Upper lobe of right lung (tissue), 1 donor: Measurements from ENCODE around the gene PAN2. TPM values are rescaled to one million over a fixed set of nuclear protein-coding genes. Genes with fewer than 3 reads are reported as not detected.

Experiments used
- ATAC-seq: fragments of 200-7000 bp; cut with Tn5 transposase; one replicate; pipeline ENCODE4 v1.9.1; 2020; ENCODE audit warnings: mild to moderate bottlenecking, moderate library complexity
- DNase-seq: peaks from one replicate; pipeline ENCODE4 v3.0.0-alpha.2; 2020
- H3K27ac ChIP-seq: fragments of 200-600 bp; one replicate; pipeline ENCODE4 v1.8.0; 2022
- H3K27me3 ChIP-seq: fragments of 200-600 bp; one replicate; pipeline ENCODE4 v1.8.0; 2022; ENCODE audit warnings: mild to moderate bottlenecking
- H3K36me3 ChIP-seq: fragments of 200-600 bp; one replicate; pipeline ENCODE4 v1.8.0; 2022
- H3K4me1 ChIP-seq: fragments of 200-600 bp; one replicate; pipeline ENCODE4 v1.8.0; 2022
- H3K4me3 ChIP-seq: fragments of 200-600 bp; one replicate; pipeline ENCODE4 v1.8.0; 2022; ENCODE audit warnings: mild to moderate bottlenecking
- H3K9me3 ChIP-seq: fragments of 200-600 bp; one replicate; pipeline ENCODE4 v1.8.0; 2022
- intact Hi-C: fragments of 100-400 bp; cut with DNase I; formaldehyde crosslinking; loops from one replicate; pipeline ENCODE4 v1.11.0; 2022
- total RNA-seq: library from RNA; stranded (reverse); fragmentation: NEBNext Ultra II Directional; extraction: Animal tissue kit (Norgen Biotek cat#: 25700); gene quantifications from one replicate; pipeline ENCODE4 v1.2.1, GENCODE V29; 2021
- TF ChIP-seq, protein P1 (sequence below): fragments of 200-600 bp; IDR thresholded peaks from one replicate; pipeline ENCODE4 v1.8.0; 2022; ENCODE audit warnings: antibody characterized with exemption
- donor health status: DM: no; HTN: yes; CAD: no; lungs with severe emphysema.

The PAN2 gene
- total RNA-seq, 1 donor from 2014 or later: 84.4 TPM

- no peaks in the 10 kb centered on the region for H3K27me3 ChIP-seq
- TF ChIP-seq, protein P1, sequence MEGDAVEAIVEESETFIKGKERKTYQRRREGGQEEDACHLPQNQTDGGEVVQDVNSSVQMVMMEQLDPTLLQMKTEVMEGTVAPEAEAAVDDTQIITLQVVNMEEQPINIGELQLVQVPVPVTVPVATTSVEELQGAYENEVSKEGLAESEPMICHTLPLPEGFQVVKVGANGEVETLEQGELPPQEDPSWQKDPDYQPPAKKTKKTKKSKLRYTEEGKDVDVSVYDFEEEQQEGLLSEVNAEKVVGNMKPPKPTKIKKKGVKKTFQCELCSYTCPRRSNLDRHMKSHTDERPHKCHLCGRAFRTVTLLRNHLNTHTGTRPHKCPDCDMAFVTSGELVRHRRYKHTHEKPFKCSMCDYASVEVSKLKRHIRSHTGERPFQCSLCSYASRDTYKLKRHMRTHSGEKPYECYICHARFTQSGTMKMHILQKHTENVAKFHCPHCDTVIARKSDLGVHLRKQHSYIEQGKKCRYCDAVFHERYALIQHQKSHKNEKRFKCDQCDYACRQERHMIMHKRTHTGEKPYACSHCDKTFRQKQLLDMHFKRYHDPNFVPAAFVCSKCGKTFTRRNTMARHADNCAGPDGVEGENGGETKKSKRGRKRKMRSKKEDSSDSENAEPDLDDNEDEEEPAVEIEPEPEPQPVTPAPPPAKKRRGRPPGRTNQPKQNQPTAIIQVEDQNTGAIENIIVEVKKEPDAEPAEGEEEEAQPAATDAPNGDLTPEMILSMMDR: no peak
- no peak overlapping the region for H3K4me3 ChIP-seq
- no peaks in the 10 kb centered on the region for H3K9me3 ChIP-seq
- intact Hi-C loops: no loop called here
- DNase-seq (no peak), ATAC-seq (no peak)
- no peaks in the 10 kb centered on the region for H3K36me3 ChIP-seq
- peaks cover 10% of the 10 kb centered on the region for H3K4me1 ChIP-seq
- H3K27ac ChIP-seq: no peak overlapping the region
Measured at GRCh38 chr12:56374726-56375597, 41.2 kb upstream of the PAN2 start.

DNA sequence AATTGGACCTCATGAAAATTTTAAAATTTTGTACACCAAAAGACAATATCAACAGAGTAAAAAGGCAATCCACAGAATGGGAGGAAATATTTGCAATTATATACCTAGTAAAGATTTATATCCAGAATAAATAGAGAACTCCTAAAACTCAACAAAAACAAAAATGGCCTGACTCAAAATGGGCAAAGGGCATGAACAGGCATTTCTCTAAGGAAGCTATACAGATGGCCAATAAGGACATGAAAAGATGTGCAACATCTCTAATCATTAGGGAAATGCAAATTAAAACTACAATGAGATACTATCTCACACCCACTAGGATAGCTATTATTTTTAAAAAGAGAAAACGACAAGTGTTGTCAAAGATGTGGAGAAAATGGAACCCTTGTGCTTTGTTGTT lies 39.7 kb upstream of the PAN2 start:
- Histone ChIP-seq H3K27ac (no peak overlapping the region), H3K36me3 (no peaks in the 10 kb centered on the region), H3K27me3 (no peaks in the 10 kb centered on the region), H3K4me1 (peaks cover 10% of the 10 kb centered on the region), H3K9me3 (no peaks in the 10 kb centered on the region), H3K4me3 (no peak overlapping the region)
- intact Hi-C loops: no loop called here
- TF ChIP-seq, protein P1: no peak
- no peak for ATAC-seq
- no peak for DNase-seq

GRCh38 chr12:56366948-56367347 lies 33.1 kb upstream of the PAN2 start:
- TF ChIP-seq, protein P1: no peak
- Histone ChIP-seq H3K4me1 (no peaks in the 10 kb centered on the region), H3K36me3 (no peaks in the 10 kb centered on the region), H3K4me3 (no peak overlapping the region), H3K27me3 (no peaks in the 10 kb centered on the region), H3K27ac (no peak overlapping the region), H3K9me3 (no peaks in the 10 kb centered on the region)
- ATAC-seq (no peak), DNase-seq (no peak)
- intact Hi-C loops: no loop called here

DNA sequence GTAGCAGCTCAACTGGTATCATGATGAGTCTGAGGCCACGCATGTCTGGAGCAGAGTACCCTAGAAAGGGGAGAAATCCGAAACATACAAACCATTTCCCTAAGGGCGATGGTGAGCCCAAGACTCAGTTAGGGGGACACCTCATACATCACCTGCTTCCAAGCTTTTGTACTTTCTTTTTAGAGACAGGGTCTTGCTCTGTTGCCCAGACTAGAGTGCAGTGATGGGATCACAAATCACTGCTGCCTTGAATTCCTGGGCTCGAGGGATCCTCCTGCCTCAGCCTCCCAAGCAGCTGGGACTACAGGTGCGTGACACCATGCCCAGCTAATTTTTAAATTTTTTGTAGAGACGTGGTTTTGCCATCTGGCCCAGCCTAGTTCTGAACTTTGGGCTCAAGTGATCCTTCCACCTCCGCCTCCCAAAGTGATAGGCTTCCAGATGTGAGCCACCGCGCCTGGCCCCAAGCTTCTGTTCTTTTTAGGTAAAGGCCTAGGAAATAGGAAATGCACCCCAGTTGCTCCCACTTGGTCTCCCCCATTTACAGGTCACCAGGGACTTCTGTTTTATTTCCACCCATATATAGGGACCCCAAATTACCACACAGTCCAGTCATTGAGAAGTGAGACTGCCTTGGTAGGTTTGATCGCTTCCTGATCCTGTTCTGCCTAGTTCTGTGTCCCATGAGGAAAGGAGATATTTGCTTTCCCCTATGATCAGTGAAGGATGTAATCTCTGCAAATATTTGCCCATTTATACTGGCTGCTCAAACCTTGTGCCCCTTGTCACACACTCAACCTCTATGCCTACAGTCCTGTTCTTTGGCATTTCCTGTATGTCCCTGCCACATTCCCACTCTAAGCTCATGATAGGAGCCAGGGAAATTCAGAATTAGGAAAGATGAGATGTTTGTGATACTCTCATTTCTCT lies 28.6 kb upstream of the PAN2 start, which contains the start of gene APOF:
Gene APOF (minus strand): TSS at position 728 of the 930 bp plus-strand sequence. CDS start 112 bp downstream, at position 616.
- H3K4me3 ChIP-seq: no peak within 1 kb of the TSS
- H3K27ac ChIP-seq: no peak within 1 kb of the TSS
- H3K4me1 ChIP-seq: peaks cover 20% of the 10 kb centered on the region
- no peaks in the 10 kb centered on the region for H3K27me3 ChIP-seq
- ATAC-seq: no peak
- intact Hi-C loops: no loop called here
- no peaks in the 10 kb centered on the region for H3K36me3 ChIP-seq
- TF ChIP-seq, protein P1: no peak
- no peaks in the 10 kb centered on the region for H3K9me3 ChIP-seq
- no peak for DNase-seq

DNA sequence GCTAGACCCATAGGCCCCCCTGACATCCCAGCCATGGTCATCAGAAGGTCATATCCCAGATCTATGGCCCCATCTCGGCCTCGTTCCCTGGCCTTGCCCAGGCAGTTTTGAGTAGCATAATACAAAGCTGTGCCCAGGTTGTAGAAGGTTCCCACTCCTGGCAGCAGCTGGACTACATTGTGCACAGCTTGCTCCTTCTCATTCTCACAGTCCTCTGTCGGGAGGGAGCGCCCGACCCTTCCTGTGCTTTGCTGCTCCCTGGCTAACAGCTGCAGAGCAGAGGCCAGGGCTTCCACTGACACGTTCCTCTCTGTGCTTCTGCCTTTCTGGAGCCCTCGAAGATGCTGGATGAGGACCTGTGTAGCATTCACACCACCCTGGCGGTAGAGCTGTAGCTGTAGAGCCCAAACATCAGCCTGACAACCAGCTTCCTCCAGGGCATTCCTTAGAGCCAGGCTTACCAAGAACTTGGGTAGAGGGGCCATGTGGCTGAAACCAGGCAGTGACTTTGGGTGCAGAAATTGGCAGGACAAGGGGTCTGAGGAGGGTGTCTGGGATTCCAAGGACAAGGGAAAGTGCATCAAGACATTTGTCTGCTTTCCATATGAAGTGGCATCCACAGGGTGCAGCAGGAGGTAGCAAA lies 27.8 kb upstream of the PAN2 start:
- Histone ChIP-seq H3K36me3 (peaks cover 3% of the 10 kb centered on the region), H3K9me3 (no peaks in the 10 kb centered on the region), H3K4me1 (peaks cover 22% of the 10 kb centered on the region), H3K4me3 (no peak overlapping the region), H3K27ac (no peak overlapping the region), H3K27me3 (no peaks in the 10 kb centered on the region)
- no peak for ATAC-seq
- TF ChIP-seq, protein P1: no peak
- no peak for DNase-seq
- intact Hi-C loops: no loop called here
